Neural cell (in vitro differentiated cells): ENCODE results near the gene KIFBP.

Experiments
- CTCF ChIP-seq: fragments of 450-650 bp; IDR thresholded peaks from 2 replicates; pipeline ENCODE4 v1.5.1; 2014; ENCODE audit warnings: antibody characterized with exemption, mild to moderate bottlenecking, moderate library complexity; ENCODE audit not compliant: poor library complexity, severe bottlenecking
- EZH2 ChIP-seq: fragments of 200-600, 300-800 bp; shearing (Covaris generic), sonication (generic); IDR thresholded peaks from 2 replicates; pipeline ENCODE4 v1.6.1; 2014; ENCODE audit warnings: antibody characterized with exemption, low read length, borderline replicate concordance, mild to moderate bottlenecking; ENCODE audit not compliant: insufficient read depth, poor library complexity, severe bottlenecking
- REST ChIP-seq: IDR thresholded peaks from 2 replicates; pipeline ENCODE4 v1.6.1; 2012; ENCODE audit warnings: borderline replicate concordance

- TF ChIP-seq CTCF (no peak), EZH2 (no peak), REST (no peak)
Measured at GRCh38 chr10:69018613-69019012, 30.0 kb downstream of the KIFBP start.
